Endothelial cell of umbilical vein (primary cell): ENCODE measurements around the gene CAMKMT.

Experiments used
- MYC ChIP-seq: IDR thresholded peaks from one replicate; pipeline ENCODE4 v1.6.1; 2011; ENCODE audit warnings: mild to moderate bottlenecking, low read depth, low read length
- POLR2A ChIP-seq: IDR thresholded peaks from 2 replicates; pipeline ENCODE4 v1.6.1; 2012; ENCODE audit warnings: low read depth, mild to moderate bottlenecking, control low read depth, low read length
- POLR2AphosphoS5 ChIP-seq: IDR thresholded peaks from 2 replicates; pipeline ENCODE4 v1.6.1; 2012; ENCODE audit warnings: low read depth, mild to moderate bottlenecking, control low read depth, low read length, moderate library complexity; ENCODE audit not compliant: insufficient read depth
- TF ChIP-seq, protein P1 (sequence below), 2 donors: IDR thresholded peaks; 1 replicate in 1 of 2; 2 replicates in 1 of 2; pipeline ENCODE4 v1.5.1; 2011; ENCODE audit warnings: low read length in 2 of 2, mild to moderate bottlenecking in 2 of 2, moderate library complexity in 2 of 2, control low read depth in 1 of 2, inconsistent platforms in 1 of 2, low read depth in 1 of 2; ENCODE audit not compliant: insufficient read depth in 1 of 2; ENCODE audit errors: extremely low read depth in 1 of 2

DNA sequence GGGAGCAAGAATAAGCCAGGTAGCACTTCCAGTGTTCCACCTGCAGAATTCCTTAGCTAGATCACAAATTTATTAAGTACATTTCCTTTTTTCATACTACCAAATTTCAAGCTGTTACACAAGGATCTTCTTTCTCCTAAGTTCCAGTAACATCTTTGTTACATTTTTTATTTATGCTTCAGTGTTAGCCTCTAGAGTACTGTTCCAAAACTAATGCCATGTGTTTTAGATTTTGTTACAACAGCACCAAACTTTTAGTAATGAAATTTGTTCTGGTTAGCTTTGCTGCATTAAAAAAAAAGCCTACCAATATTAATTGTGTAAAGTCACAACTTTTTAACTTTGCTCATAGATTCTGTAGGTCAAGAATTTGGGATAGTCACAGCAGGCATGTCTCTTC is 161.1 kb downstream of the CAMKMT start:
- TF ChIP-seq, protein P1, sequence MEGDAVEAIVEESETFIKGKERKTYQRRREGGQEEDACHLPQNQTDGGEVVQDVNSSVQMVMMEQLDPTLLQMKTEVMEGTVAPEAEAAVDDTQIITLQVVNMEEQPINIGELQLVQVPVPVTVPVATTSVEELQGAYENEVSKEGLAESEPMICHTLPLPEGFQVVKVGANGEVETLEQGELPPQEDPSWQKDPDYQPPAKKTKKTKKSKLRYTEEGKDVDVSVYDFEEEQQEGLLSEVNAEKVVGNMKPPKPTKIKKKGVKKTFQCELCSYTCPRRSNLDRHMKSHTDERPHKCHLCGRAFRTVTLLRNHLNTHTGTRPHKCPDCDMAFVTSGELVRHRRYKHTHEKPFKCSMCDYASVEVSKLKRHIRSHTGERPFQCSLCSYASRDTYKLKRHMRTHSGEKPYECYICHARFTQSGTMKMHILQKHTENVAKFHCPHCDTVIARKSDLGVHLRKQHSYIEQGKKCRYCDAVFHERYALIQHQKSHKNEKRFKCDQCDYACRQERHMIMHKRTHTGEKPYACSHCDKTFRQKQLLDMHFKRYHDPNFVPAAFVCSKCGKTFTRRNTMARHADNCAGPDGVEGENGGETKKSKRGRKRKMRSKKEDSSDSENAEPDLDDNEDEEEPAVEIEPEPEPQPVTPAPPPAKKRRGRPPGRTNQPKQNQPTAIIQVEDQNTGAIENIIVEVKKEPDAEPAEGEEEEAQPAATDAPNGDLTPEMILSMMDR (IDR thresholded peaks at IDR 0.05; ENCODE audit: extremely low read depth in 1 of 2, insufficient read depth in 1 of 2, low read depth in 1 of 2, low read length in 2 of 2), result no peak
- TF ChIP-seq POLR2AphosphoS5, result no peak
- TF ChIP-seq POLR2A, result no peak
- TF ChIP-seq MYC, result no peak
